GM12878 (cell line): ENCODE measurements around the gene BRI3BP. TPM values are rescaled to one million over a fixed set of nuclear protein-coding genes. Genes with fewer than 3 reads are reported as not detected.

Source experiments
- ATAC-seq: fragments of 200-7000 bp; cut with Tn5 transposase; 3 replicates; pipeline ENCODE4 v1.9.1; 2020; ENCODE audit warnings: mild to moderate bottlenecking, moderate library complexity
- BruUV-seq: library from RNA; stranded (reverse); fragments of 400-500 nt; replicated peaks from 2 replicates; lab custom pipeline; 2021; lab: Mats Ljungman, UMichigan
- CTCF ChIA-PET: fragments of 300-600 bp; sonication (Branson Sonifier 250); formaldehyde crosslinking; extraction: SDS; loops from one replicate; lab custom pipeline; 2021; ENCODE audit warnings: inconsistent platforms; lab: Yijun Ruan, JAX
- POLR2A ChIA-PET: fragments of 350-600 bp; formaldehyde crosslinking; extraction: SDS; loops from one replicate; lab custom pipeline; 2021; ENCODE audit warnings: inconsistent platforms; lab: Charles Lee
- RAD21 ChIA-PET: fragments of 300-600 bp; sonication (Branson Sonifier 250); formaldehyde crosslinking; loops from one replicate; lab custom pipeline; 2023; ENCODE audit warnings: antibody characterized with exemption; ENCODE audit not compliant: unreplicated experiment; lab: Charles Lee
- SMC1A ChIA-PET: fragments of 300-600 bp; sonication (Branson Sonifier 250); formaldehyde crosslinking; loops from one replicate; lab custom pipeline; 2023; ENCODE audit not compliant: unreplicated experiment, uncharacterized antibody; lab: Charles Lee
- DNase-seq: peaks from one replicate; pipeline ENCODE4 v3.0.0-alpha.2; 2011; ENCODE audit warnings: low read depth, low spot score
- FAIRE-seq: peaks from 3 replicates; lab custom pipeline; 2011; peaks lifted over from hg19 to GRCh38; lab: Jason Lieb, UNC
- H2AFZ ChIP-seq: 2 replicates; pipeline ENCODE4 v1.6.0; 2011; ENCODE audit warnings: low read depth, low read length, control low read depth; ENCODE audit not compliant: control insufficient read depth
- H3K27ac ChIP-seq: 2 replicates; pipeline ENCODE4 v1.5.1; 2011; ENCODE audit warnings: control low read depth; ENCODE audit not compliant: control insufficient read depth, insufficient read depth
- H3K27me3 ChIP-seq, 2 experiments: replicated peaks in 1 of 2; 2 replicates each; pipeline versions ENCODE4 v1.6.0 to v1.6.1; 2011; ENCODE audit warnings: low read length in 1 of 2; ENCODE audit not compliant: control insufficient read depth in 2 of 2, insufficient read depth in 2 of 2
- H3K36me3 ChIP-seq, 2 experiments: 2 replicates each; pipeline ENCODE4 v1.5.1; 2011; ENCODE audit warnings: low read length in 1 of 2; ENCODE audit not compliant: control insufficient read depth in 2 of 2, insufficient read depth in 2 of 2
- H3K4me1 ChIP-seq: 2 replicates; pipeline ENCODE4 v1.6.1; 2011; ENCODE audit warnings: mild to moderate bottlenecking, low read length, moderate library complexity, mixed read lengths; ENCODE audit not compliant: control insufficient read depth, insufficient read depth
- H3K4me2 ChIP-seq: 2 replicates; pipeline ENCODE4 v1.6.0; 2011; ENCODE audit warnings: control low read depth; ENCODE audit not compliant: control insufficient read depth, insufficient read depth
- H3K4me3 ChIP-seq: fragments of 200-600 bp; sonication (generic); 2 replicates; pipeline ENCODE4 v1.5.1; 2016
- H3K79me2 ChIP-seq: 2 replicates; pipeline ENCODE4 v1.6.0; 2011; ENCODE audit warnings: low read length; ENCODE audit not compliant: control insufficient read depth, insufficient read depth
- H3K9ac ChIP-seq: 2 replicates; pipeline ENCODE4 v1.8.0; 2011; ENCODE audit warnings: low read length, control low read depth, mixed read lengths; ENCODE audit not compliant: control insufficient read depth, insufficient read depth
- H3K9me3 ChIP-seq: replicated peaks from 3 replicates; pipeline ENCODE4 v1.5.1; 2011; ENCODE audit warnings: mild to moderate bottlenecking, low read length; ENCODE audit not compliant: control insufficient read depth, insufficient read depth
- H4K20me1 ChIP-seq: 2 replicates; pipeline ENCODE4 v1.6.0; 2011; ENCODE audit not compliant: control insufficient read depth, insufficient read depth
- CREM ChIP-seq: IDR thresholded peaks from 2 replicates; pipeline ENCODE4 v1.6.1; 2014; ENCODE audit warnings: antibody characterized with exemption, low read depth
- HSF1 ChIP-seq: fragments of 150-350 bp; IDR thresholded peaks from 2 replicates; pipeline ENCODE4 v1.6.1; 2014; ENCODE audit warnings: mild to moderate bottlenecking, low read depth, low read length
- IKZF2 ChIP-seq, 2 experiments: fragments of 450-650 bp; IDR thresholded peaks; 2 replicates each; pipeline ENCODE4 v1.6.1; 2017; ENCODE audit warnings: mild to moderate bottlenecking in 2 of 2, moderate library complexity in 2 of 2
- NR2C1 ChIP-seq: fragments of 450-650 bp; IDR thresholded peaks from 2 replicates; pipeline ENCODE4 v1.6.1; 2017; ENCODE audit warnings: antibody characterized with exemption, mild to moderate bottlenecking, moderate library complexity
- POLR2A ChIP-seq: IDR thresholded peaks from 2 replicates; pipeline ENCODE4 v1.6.1; 2011; ENCODE audit warnings: low read depth, mild to moderate bottlenecking, low read length
- RELA ChIP-seq: fragments of 450-650 bp; IDR thresholded peaks from 2 replicates; pipeline ENCODE4 v1.8.0; 2014; ENCODE audit warnings: borderline replicate concordance; ENCODE audit not compliant: partially characterized antibody
- SREBF2 ChIP-seq: IDR thresholded peaks from 2 replicates; pipeline ENCODE4 v1.6.1; 2012; ENCODE audit warnings: mild to moderate bottlenecking, low read length
- TCF12 ChIP-seq: IDR thresholded peaks from 2 replicates; pipeline ENCODE4 v1.6.1; 2011; ENCODE audit warnings: low read depth, mild to moderate bottlenecking, low read length
- ZNF24 ChIP-seq: fragments of 450-650 bp; IDR thresholded peaks from 2 replicates; pipeline ENCODE4 v1.6.1; 2017; ENCODE audit warnings: antibody characterized with exemption, mild to moderate bottlenecking
- WGBS: methylation state at CpG from one replicate; pipeline ENCODE4 v1.1.6; 2016; ENCODE audit warnings: low lambda C conversion rate; ENCODE audit not compliant: insufficient replicate concordance, insufficient coverage; ENCODE audit errors: missing lambda C conversion rate; 5-methylcytosine and 5-hydroxymethylcytosine counted together
- in situ Hi-C: fragments of 300-500 bp; cut with MboI; formaldehyde crosslinking; loops from 9 replicates; pipeline ENCODE4 v1.14.3; 2018; ENCODE audit warnings: mixed read lengths
- intact Hi-C: fragments of 100-400 bp; cut with micrococcal nuclease; formaldehyde crosslinking; loops from one replicate; pipeline ENCODE4 v1.14.2; 2022; ENCODE audit not compliant: unreplicated experiment
- polyA plus RNA-seq, 11 experiments: library from polyadenylated mRNA; depleted of rRNA in 4 of 11; unstranded in 6 of 11; stranded (reverse) in 5 of 11; fragments of >200 nt; fragmentation: Nextera tagmentation in 4 of 11; fragmentation: Illumina TruSeq in 1 of 11; extraction: Ambion mirVana in 4 of 11; extraction: Trizol in 1 of 11; gene quantifications; 1 replicate in 1 of 11; 2 replicates in 10 of 11; pipeline versions ENCODE4 v1.2.1 to v1.2.3, GENCODE V29; 2011 to 2016; ENCODE audit warnings: inconsistent platforms in 2 of 11, missing spikeins in 2 of 11, low read depth in 1 of 11
- total RNA-seq, 4 experiments: library from RNA; depleted of rRNA in 3 of 4; stranded (reverse); fragments of >200 nt in 3 of 4; fragmentation: Illumina TruSeq in 1 of 4; extraction: Trizol in 1 of 4; gene quantifications; 2 replicates each; pipeline versions ENCODE4 v1.2.1 to v1.2.3, GENCODE V29; 2013 to 2021
- TF ChIP-seq, protein P1 (sequence below): IDR thresholded peaks from 2 replicates; pipeline ENCODE4 v1.6.1; 2012; ENCODE audit warnings: improper control_type of control experiment, low read depth, low read length; ENCODE audit not compliant: insufficient replicate concordance

BRI3BP gene
- total and polyA plus RNA-seq, 10 of the 15 experiments (the other 5 are each of a cell fraction or from before 2014, with no cell fraction given), result 11.5 to 37.0 (median 28.5) TPM

DNA sequence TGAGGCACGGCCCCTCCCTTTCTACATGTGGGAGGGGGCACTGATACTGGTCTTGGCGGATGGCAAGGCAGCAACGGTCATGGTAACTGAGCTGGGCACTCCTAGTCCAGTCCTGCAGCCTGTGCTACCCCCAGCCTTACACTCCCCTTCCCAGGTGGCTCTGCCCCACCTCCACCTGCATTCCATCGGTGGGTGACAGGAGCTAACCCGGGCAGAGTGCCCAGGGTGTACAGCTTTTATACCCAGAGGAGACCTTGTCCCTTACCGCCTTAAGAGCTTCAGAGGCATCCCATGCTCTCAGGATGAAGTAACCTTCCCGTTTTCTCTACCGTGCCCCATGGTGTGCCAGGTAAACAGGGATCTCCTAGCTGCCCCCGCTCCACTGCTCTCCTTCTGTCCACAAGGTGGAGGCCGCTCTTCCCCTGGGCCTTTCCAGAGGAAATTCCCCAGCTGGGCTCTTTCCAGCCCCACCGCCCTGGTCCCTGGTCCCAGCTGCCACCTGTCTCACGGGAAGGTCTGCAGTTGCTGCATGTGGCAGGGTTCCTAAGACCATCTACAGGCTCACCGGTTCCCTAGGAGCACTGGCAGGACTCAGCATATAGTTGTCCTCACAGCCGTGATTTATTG, 20.5 kb downstream of the BRI3BP start:
- H3K9ac ChIP-seq, result no peak overlapping the region
- FAIRE-seq (no peak), DNase-seq (no peak), ATAC-seq (no peak)
- ChIA-PET POLR2A (interaction anchor here (0.7 kb wide), 1 partner anchor 10 kb away, joined by 3 read pairs; no protein-coding TSS in a partner anchor), SMC1A (no interaction called here), RAD21 (no interaction called here), CTCF (no interaction called here)
- intact Hi-C loops (no loop called here), in situ Hi-C loops (no loop called here)
- H3K79me2 ChIP-seq, result peaks cover 4% of the 10 kb centered on the region
- H3K9me3 ChIP-seq, result no peaks in the 10 kb centered on the region
- H3K4me3 ChIP-seq, result no peak overlapping the region
- no peaks in the 10 kb centered on the region; the same call in 1 of the 2 replicates for H4K20me1 ChIP-seq
- no peak overlapping the region for H3K4me2 ChIP-seq
- H3K27ac ChIP-seq, result no peak overlapping the region
- TF ChIP-seq POLR2A, result peak; percentile 36; the same call in 1 of the 2 replicates
- no peak for TF ChIP-seq TCF12
- WGBS, result 81% methylated on average over 13 of the region's 14 CpGs
- H2AFZ ChIP-seq, result no peak overlapping the region
- peaks cover 24 to 28% of the 10 kb centered on the region in 2 experiments; a peak in 3 of 4 replicates for H3K36me3 ChIP-seq
- H3K4me1 ChIP-seq, result no peaks in the 10 kb centered on the region
- no peaks in the 10 kb centered on the region for H3K27me3 ChIP-seq
- no TSS peak for BruUV-seq

DNA sequence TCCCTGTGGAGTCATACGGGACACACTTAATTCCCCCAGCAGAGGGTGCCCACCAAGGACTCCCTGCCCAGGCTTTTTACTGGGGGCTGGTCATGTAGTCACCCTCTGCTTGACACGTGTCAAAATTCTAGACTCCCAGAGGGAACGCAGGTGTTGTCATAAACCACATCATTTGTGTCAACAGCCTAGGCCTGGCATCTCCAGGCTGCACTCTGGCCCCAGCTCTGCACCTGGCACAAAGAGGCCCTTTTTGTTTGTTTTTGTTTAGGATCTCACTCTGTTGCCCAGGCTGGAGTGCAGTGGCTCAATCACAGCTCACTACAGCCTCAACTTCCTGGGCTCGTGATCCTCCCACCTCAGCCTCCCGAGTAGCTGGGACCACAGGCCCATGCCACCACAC, 21.1 kb downstream of the BRI3BP start:
- no peak overlapping the region for H3K9ac ChIP-seq
- CTCF ChIA-PET, result no interaction called here
- H3K27me3 ChIP-seq, result no peaks in the 10 kb centered on the region
- RAD21 ChIA-PET, result no interaction called here
- WGBS, result 83% methylated on average over 5 of the region's 5 CpGs
- H3K36me3 ChIP-seq, result peaks cover 28% of the 10 kb centered on the region in 2 experiments; a peak in 3 of 4 replicates
- H3K4me1 ChIP-seq, result no peaks in the 10 kb centered on the region
- FAIRE-seq, result no peak
- BruUV-seq, result no TSS peak
- in situ Hi-C loops (no loop called here), intact Hi-C loops (no loop called here)
- POLR2A ChIA-PET, result no interaction called here
- ATAC-seq, result no peak
- no peak overlapping the region for H3K4me2 ChIP-seq
- peaks cover 4% of the 10 kb centered on the region for H3K79me2 ChIP-seq
- SMC1A ChIA-PET, result no interaction called here
- H3K9me3 ChIP-seq, result no peaks in the 10 kb centered on the region
- H3K27ac ChIP-seq, result no peak overlapping the region
- no peak overlapping the region for H2AFZ ChIP-seq
- DNase-seq, result no peak
- H4K20me1 ChIP-seq, result no peaks in the 10 kb centered on the region; the same call in 1 of the 2 replicates
- no peak overlapping the region for H3K4me3 ChIP-seq
- TF ChIP-seq HSF1 (no peak), ZNF24 (no peak), IKZF2 (IDR thresholded peaks at IDR 0.05) (no peak), CREM (no peak), NR2C1 (no peak), RELA (no peak), SREBF2 (no peak)
- TF ChIP-seq, protein P1, sequence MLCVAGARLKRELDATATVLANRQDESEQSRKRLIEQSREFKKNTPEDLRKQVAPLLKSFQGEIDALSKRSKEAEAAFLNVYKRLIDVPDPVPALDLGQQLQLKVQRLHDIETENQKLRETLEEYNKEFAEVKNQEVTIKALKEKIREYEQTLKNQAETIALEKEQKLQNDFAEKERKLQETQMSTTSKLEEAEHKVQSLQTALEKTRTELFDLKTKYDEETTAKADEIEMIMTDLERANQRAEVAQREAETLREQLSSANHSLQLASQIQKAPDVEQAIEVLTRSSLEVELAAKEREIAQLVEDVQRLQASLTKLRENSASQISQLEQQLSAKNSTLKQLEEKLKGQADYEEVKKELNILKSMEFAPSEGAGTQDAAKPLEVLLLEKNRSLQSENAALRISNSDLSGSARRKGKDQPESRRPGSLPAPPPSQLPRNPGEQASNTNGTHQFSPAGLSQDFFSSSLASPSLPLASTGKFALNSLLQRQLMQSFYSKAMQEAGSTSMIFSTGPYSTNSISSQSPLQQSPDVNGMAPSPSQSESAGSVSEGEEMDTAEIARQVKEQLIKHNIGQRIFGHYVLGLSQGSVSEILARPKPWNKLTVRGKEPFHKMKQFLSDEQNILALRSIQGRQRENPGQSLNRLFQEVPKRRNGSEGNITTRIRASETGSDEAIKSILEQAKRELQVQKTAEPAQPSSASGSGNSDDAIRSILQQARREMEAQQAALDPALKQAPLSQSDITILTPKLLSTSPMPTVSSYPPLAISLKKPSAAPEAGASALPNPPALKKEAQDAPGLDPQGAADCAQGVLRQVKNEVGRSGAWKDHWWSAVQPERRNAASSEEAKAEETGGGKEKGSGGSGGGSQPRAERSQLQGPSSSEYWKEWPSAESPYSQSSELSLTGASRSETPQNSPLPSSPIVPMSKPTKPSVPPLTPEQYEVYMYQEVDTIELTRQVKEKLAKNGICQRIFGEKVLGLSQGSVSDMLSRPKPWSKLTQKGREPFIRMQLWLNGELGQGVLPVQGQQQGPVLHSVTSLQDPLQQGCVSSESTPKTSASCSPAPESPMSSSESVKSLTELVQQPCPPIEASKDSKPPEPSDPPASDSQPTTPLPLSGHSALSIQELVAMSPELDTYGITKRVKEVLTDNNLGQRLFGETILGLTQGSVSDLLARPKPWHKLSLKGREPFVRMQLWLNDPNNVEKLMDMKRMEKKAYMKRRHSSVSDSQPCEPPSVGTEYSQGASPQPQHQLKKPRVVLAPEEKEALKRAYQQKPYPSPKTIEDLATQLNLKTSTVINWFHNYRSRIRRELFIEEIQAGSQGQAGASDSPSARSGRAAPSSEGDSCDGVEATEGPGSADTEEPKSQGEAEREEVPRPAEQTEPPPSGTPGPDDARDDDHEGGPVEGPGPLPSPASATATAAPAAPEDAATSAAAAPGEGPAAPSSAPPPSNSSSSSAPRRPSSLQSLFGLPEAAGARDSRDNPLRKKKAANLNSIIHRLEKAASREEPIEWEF, result no peak
